ENCODE results near the gene ADAM15.

Gene ADAM15

DNA sequence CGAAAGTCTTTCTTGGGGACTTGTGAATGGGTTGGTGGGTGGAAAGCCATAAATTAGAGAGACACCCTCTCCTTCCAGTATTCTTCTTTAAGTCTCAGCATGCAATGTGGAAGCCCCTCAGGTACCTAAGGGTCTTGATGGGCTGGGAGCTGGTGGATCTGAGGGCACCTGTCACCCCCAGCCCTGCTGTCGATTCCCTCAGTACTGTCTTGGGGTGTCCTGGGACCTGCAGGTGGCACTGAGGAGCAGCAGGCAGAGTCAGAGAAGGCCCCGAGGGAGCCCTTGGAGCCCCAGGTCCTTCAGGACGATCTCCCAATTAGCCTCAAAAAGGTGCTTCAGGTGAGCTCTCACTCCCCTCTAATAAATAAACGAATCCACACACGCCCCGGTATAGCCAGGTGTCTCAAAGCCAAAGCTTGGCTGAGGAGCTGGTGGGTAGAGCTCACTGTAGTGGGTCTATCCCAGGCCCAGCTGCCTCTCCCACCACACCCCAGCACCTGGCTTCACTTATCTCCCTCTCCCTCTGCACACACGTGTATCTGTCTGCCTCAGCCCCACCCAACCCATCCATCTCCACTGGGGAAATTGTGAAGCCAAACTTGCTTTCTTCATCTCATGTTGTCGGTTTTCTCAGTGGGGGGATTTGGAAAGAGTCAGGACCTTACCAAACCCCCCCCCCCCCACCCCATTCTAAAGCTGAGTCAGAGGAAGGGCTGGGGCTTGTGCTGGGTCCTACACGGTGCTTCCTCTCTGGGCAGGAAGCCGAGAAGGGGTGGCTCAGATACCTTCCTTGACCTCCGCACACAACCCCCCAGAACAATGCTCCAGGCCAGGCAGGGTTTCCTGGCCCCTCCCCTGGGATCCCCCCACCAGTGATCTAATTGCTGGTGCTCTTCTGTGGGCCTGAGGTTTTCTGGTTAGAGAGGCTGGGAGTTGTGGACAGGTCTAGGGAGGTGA is 1.6 kb downstream of the ADAM15 start:
- no peak for DNase-seq (ENCODE audit: low spot score)

- DNase-seq (ENCODE audit: low spot score) = no peak
These were observed 2.5 kb downstream of the ADAM15 start for GRCh38 chr1:155053531-155054105.

DNA sequence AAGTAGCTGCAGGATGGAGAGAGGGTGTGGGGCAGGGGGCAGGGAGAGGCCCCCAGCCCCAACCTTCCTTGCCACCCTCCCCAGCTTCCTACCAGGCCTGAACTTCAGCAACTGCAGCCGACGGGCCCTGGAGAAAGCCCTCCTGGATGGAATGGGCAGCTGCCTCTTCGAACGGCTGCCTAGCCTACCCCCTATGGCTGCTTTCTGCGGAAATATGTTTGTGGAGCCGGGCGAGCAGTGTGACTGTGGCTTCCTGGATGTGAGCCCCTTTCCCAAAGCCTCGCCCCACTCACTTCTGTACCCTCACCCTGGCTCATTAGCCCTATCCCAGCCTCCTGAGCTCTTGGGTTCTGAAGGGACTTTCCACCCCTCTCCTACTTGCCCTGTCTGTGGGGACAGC is 6.0 kb downstream of the ADAM15 start:
- DNase-seq (ENCODE audit: low spot score) = no peak

- DNase-seq (ENCODE audit: low spot score) = no peak
These were observed 6.7 kb downstream of the ADAM15 start for GRCh38 chr1:155057788-155058211.

GRCh38 chr1:155060736-155061135 is 9.6 kb downstream of the ADAM15 start:
- no peak for DNase-seq (ENCODE audit: low spot score)

DNA sequence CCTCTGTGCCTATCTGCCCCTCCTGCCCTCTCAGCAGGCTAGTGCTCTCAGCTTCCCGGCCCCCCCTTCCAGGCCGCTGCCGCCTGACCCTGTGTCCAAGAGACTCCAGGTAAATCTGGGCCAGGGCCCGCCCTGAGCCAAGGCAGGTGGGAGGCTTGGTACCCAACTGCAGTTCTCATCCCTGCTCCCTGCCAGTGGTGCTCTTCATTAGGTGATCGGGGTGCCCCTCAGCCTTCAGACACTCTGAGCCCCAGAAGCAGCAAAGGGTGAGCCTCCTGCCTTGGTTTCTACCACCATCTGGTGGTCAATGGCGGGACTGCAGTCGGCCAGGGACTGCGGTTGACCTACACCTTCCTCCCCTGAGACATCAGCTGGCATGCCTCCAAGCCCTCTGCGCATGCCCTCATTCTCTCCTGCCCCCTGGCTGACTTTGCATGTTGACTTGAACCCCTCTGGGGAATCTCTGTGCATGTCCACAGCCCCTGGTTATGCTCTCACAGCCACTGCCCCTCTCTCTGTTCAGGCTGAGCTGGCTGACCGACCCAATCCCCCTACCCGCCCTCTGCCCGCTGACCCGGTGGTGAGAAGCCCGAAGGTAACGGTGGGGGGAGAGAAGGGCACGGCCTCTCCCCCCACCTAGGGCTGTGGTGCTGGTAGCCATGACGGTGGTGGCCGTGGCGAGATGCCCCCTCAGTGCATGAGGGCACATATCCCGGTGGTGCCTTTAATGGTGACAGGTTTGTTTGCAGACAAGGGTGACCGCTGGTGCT is 10.4 kb downstream of the ADAM15 start:
- DNase-seq (ENCODE audit: low spot score) = peak; percentile 88

- no peak for DNase-seq (ENCODE audit: low spot score)
These were observed 11.1 kb downstream of the ADAM15 start for GRCh38 chr1:155062151-155062686.

GRCh38 chr1:155062702-155063411 is 11.7 kb downstream of the ADAM15 start:
- no peak for DNase-seq (ENCODE audit: low spot score)

- DNase-seq (ENCODE audit: low spot score) = peak; percentile 89
These were observed 12.5 kb downstream of the ADAM15 start, which contains the start of gene EFNA4 for GRCh38 chr1:155063550-155064110. Gene EFNA4 (plus strand): TSS chr1:155063740. CDS start chr1:155063824, 84 bp downstream.

DNA sequence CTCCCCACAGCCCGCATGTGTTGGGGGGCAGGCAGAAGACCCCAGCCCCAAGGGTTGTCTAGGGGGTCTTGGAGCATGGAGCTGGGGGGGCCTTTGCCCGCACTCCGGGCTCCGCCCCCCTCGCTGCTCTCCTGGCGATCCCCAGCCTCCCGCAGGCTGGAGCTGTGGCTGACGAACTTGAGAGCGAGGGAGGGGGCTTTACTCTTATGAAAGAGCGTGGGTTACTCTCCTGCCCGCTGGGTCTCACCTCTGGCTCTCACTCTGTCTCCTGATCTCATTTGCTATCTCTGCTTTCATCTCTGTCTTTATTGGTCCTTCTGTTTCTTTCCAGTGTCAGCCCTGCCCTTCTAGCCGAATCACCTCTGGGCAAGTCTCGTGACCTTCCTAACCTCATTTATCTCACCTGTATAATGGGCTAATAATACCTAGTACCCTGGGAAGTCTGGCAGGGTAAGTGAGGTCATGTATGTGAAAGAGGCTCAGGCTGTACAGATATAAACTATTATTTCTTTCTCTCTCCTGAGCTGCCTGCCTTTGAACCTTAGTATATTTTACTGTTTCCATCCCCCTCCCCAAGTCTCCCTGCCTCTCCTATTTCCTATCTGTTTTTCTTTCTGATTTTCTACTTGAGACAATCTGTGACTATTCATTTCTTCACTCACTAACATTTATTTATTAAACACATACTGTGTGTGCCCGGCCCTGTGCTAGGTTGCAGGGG is 13.2 kb downstream of the ADAM15 start:
- DNase-seq (ENCODE audit: low spot score) = no peak

DNA sequence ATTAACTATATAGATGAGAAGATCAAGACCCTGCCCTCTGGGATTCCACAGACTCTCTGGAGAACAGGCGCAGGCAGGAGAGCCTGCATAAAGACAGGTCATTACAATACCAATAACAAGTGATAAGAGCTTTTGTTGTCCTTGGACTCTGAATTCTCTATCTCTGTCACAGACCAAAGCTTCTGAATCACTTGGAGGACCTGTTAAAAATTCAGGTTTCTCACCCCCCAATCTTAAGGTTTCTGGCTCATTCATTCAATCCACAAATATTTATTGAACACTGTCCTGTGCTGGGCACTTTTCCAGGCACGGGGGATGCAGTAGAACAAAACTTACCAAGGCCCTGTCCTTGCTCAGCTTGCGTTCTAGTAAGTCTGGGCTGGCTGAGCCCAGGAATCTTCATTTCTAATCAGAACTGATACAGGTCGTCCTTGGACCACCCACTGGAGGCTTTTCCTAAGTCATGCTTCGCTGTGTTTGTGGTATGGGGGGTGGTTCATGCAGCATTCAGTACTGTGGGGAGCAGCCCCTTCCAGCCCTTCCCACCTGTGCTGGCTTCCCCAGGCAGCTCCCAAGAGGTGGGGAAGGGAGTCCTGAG is 13.8 kb downstream of the ADAM15 start:
- DNase-seq (ENCODE audit: low spot score) = no peak

- DNase-seq (ENCODE audit: low spot score) = no peak
These were observed 15.7 kb downstream of the ADAM15 start for GRCh38 chr1:155066777-155067176.

DNA sequence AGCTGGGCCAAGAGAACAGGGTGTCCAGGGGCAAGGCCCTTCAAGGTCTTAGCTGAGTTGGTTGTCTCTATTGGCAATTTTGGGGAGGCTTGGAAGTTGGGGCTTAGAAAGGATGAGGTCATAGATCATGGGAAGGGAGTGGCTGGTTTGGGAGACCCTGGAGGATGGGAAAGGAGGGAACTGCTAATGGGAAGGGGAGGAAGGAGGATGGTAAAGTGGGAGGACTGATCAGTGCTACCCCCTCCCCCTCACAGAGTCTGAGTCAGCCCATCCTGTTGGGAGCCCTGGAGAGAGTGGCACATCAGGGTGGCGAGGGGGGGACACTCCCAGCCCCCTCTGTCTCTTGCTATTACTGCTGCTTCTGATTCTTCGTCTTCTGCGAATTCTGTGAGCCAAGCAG is 17.5 kb downstream of the ADAM15 start:
- no peak for DNase-seq (ENCODE audit: low spot score)

- no peak for DNase-seq (ENCODE audit: low spot score)
These were observed 18.5 kb downstream of the ADAM15 start for GRCh38 chr1:155069551-155070157.

DNA sequence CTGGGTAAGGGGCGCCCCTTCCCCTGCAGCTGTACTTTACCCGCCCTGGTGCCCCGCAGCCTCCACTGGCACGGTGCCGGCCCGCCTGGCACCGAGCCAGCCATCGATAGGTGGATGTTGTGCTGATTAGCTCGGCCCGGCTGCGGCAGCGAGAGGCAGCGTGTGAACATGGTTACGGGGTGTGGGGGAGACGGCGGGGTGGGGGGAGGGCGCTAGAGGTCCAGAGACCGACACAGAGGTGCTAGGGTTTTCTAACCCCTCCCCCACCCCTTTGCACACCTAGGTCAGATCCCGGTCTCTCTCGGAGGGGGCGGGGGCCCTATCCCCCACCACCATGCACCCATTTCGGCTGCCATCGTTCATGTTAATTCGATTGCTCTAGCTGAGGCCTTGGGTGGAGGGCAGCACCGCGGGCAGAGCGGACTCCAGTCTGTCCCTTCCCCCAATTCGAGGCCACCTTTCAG is 19.1 kb downstream of the ADAM15 start:
- DNase-seq (ENCODE audit: low spot score) = no peak

GRCh38 chr1:155070721-155071569 is 19.8 kb downstream of the ADAM15 start:
- no peak for DNase-seq (ENCODE audit: low spot score)

DNA sequence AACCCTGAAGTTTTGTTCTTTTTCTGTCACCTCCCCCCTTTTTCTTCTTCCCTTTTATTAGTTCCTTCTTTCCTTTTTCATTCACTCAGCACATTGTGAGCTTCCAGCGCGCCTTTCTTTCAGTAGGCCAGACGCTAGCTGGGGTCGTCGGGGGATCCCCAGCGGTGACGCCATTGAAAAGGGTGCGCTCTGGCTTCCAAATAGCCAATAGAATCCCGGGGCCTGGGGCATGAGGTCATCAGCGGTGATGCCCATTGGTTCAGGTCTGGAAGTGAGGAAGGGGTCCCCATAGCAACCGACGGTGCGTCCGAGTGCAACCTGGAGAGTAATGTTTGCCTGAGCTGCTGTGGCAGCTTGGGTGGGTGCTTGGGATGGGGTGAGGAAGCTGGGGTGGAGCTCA is 20.6 kb downstream of the ADAM15 start:
- DNase-seq (ENCODE audit: low spot score) = no peak

DNA sequence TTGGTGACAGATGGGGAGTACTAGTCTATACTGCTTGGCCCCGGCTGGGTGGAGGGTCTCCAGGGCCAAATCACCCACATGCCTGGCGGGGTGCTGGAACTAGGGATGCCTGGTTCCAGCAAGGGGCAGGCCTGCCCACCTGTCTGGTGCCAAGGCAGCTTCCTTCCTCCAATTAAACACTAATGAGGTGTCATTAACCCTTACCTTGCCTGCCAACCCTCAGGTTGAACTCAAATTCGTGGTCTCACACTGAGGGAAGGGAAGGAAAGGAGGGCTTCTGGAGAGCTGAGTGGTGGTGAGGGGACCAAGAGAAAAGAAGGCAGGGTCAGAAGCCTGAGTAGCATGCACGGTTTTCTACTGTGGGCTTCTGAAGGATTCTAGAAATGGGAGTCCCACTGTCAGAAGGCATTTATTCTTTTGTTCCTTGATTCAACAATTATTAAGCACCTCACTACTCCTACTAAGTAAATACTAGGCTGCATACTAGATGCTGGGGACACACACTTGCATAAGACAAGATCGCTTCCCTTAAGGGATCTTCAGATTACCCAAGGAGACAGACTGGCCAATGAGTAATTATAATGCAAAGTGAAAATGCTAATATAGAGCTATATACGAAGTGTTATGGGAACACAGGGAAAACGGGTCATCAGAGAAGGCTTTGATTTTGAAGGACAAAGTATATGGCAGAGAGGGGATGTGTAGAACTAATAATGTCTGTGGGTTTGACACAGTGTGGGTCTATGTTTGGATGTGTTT is 21.6 kb downstream of the ADAM15 start:
- no peak for DNase-seq (ENCODE audit: low spot score)

Data from COLO829 (cell line).